Gastrocnemius medialis (tissue), 4 donors: ENCODE results near the gene CRYBB1.

Experiments
- POLR2A ChIP-seq, 2 donors: fragments of 450-650 bp; IDR thresholded peaks; one replicate each; pipeline ENCODE4 v1.6.1; 2017; ENCODE audit warnings: antibody characterized with exemption in 2 of 2, mild to moderate bottlenecking in 2 of 2, moderate library complexity in 2 of 2
- TF ChIP-seq, protein P1 (sequence below), 5 experiments: fragments of 450-650 bp in 3 of 5; fragments of 200-600 bp in 2 of 5; sonication (generic) in 2 of 5; IDR thresholded peaks in 4 of 5; conservative IDR thresholded peaks in 1 of 5; 1 replicate in 4 of 5; 2 replicates in 1 of 5; pipeline ENCODE4 v1.5.1; 2016 to 2019; ENCODE audit warnings: antibody characterized with exemption in 5 of 5, mild to moderate bottlenecking in 3 of 5, moderate library complexity in 3 of 5

DNA sequence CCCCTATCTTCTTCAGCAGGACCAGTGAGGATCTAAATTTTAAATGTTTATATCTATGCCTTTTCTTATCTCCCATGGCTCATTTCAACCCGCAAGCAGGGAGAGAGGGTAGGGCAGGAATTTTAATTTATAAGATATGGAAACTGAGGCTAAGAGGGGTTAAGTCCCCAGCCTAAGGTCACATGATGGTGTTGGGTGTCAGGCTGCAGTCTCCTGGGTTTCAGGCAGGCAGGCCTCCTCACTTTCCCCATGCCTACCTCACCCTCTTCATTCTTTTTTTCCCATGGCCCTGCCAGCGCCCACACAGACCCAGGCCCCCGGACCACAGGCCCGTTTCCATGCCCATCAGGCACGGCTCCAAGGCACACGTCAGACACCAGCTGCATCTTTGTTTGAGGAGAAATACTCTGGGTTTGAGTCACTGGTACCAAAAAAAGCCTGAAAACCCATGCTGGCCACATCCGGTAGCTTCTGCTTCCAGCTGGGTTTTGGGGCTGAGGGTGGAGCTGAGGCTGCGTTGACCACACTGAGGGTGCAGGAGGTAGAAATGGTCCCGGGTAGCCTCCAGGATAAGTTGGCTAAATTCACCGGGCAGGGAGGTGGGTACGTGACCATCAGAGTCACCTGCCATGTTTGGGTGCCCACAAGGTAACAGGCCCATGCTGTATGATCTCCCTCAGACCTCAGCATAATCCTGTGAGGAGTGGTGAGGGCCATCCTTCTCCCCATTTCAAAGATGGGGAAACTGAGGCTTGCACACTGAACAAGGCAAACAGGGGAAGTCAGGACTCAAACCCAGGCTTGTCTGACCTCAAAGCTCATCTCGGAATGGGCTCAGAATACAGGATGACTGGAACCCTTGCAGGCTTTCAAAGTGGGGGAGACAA, 7.5 kb downstream of the CRYBB1 start:
- TF ChIP-seq, protein P1, sequence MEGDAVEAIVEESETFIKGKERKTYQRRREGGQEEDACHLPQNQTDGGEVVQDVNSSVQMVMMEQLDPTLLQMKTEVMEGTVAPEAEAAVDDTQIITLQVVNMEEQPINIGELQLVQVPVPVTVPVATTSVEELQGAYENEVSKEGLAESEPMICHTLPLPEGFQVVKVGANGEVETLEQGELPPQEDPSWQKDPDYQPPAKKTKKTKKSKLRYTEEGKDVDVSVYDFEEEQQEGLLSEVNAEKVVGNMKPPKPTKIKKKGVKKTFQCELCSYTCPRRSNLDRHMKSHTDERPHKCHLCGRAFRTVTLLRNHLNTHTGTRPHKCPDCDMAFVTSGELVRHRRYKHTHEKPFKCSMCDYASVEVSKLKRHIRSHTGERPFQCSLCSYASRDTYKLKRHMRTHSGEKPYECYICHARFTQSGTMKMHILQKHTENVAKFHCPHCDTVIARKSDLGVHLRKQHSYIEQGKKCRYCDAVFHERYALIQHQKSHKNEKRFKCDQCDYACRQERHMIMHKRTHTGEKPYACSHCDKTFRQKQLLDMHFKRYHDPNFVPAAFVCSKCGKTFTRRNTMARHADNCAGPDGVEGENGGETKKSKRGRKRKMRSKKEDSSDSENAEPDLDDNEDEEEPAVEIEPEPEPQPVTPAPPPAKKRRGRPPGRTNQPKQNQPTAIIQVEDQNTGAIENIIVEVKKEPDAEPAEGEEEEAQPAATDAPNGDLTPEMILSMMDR (IDR thresholded peaks at IDR 0.05 in 4 of 5, conservative IDR thresholded peaks at IDR 0.05 in 1 of 5) = no peak
- TF ChIP-seq POLR2A (IDR thresholded peaks at IDR 0.05) = no peak
